Colonic mucosa (tissue), 4 donors: ENCODE measurements around the gene XRCC3. TPM values are rescaled to one million over a fixed set of nuclear protein-coding genes. Genes with fewer than 3 reads are reported as not detected.

Source experiments
- DNase-seq: peaks from one replicate; pipeline ENCODE4 v3.0.0-alpha.2; 2020
- H3K27ac ChIP-seq: fragments of 200-600 bp; one replicate; pipeline ENCODE4 v1.8.0; 2021
- H3K27me3 ChIP-seq: fragments of 200-600 bp; one replicate; pipeline ENCODE4 v1.8.0; 2021
- H3K36me3 ChIP-seq: fragments of 200-600 bp; one replicate; pipeline ENCODE4 v1.8.0; 2021
- H3K4me1 ChIP-seq: fragments of 200-600 bp; one replicate; pipeline ENCODE4 v1.8.0; 2021; ENCODE audit warnings: mild to moderate bottlenecking
- H3K4me3 ChIP-seq: fragments of 200-600 bp; one replicate; pipeline ENCODE4 v1.8.0; 2021
- H3K9ac ChIP-seq, 2 donors: one replicate each; pipeline ENCODE4 v1.7.0; 2013; ENCODE audit warnings: control low read depth in 2 of 2, low read depth in 2 of 2, low read length in 2 of 2
- H3K9me3 ChIP-seq: fragments of 200-600 bp; one replicate; pipeline ENCODE4 v1.8.0; 2021
- CTCF ChIP-seq: fragments of 200-600 bp; IDR thresholded peaks from one replicate; pipeline ENCODE4 v1.8.0; 2022; ENCODE audit warnings: antibody characterized with exemption, mild to moderate bottlenecking
- intact Hi-C: fragments of 100-400 bp; cut with DNase I; formaldehyde crosslinking; loops from one replicate; pipeline ENCODE4 v1.14.1; 2022
- total RNA-seq, 2 donors: library from RNA; stranded (reverse); fragmentation: NEBNext Ultra II Directional in 1 of 2; extraction: Animal tissue kit (Norgen Biotek cat#: 25700) in 1 of 2; gene quantifications; one replicate each; pipeline ENCODE4 v1.2.1, GENCODE V29; 2021
- donor health status: healthy.
- donor health status: DM: no; HTN: no; CAD: no.
- donor health status: DM: no; HTN: no; CAD: no.

Gene XRCC3
- total RNA-seq, 2 donors from 2014 or later = 8.3 to 70.0 TPM

GRCh38 chr14:103702095-103702494 lies 13.2 kb downstream of the XRCC3 start:
- H3K27ac ChIP-seq = no peak overlapping the region
- no peak overlapping the region for H3K9ac ChIP-seq
- no peaks in the 10 kb centered on the region for H3K9me3 ChIP-seq
- intact Hi-C loops = no loop called here
- H3K4me3 ChIP-seq = no peak overlapping the region
- no peak for TF ChIP-seq CTCF
- H3K27me3 ChIP-seq = no peaks in the 10 kb centered on the region
- no peak for DNase-seq
- H3K4me1 ChIP-seq = peaks cover 10% of the 10 kb centered on the region
- no peaks in the 10 kb centered on the region for H3K36me3 ChIP-seq

GRCh38 chr14:103700753-103701490 lies 14.3 kb downstream of the XRCC3 start:
- H3K9ac ChIP-seq = no peak overlapping the region
- no peaks in the 10 kb centered on the region for H3K9me3 ChIP-seq
- intact Hi-C loops = no loop called here
- no peak overlapping the region for H3K4me3 ChIP-seq
- DNase-seq = no peak
- no peaks in the 10 kb centered on the region for H3K27me3 ChIP-seq
- H3K27ac ChIP-seq = no peak overlapping the region
- no peak for TF ChIP-seq CTCF
- H3K4me1 ChIP-seq = peaks cover 10% of the 10 kb centered on the region
- H3K36me3 ChIP-seq = no peaks in the 10 kb centered on the region

- H3K9me3 ChIP-seq = no peaks in the 10 kb centered on the region
- no peaks in the 10 kb centered on the region for H3K27me3 ChIP-seq
- no peak for DNase-seq
- peaks cover 10% of the 10 kb centered on the region for H3K4me1 ChIP-seq
- intact Hi-C loops = no loop called here
- no peaks in the 10 kb centered on the region for H3K36me3 ChIP-seq
- no peak for TF ChIP-seq CTCF
- H3K9ac ChIP-seq = no peak overlapping the region
- H3K27ac ChIP-seq = no peak overlapping the region
- H3K4me3 ChIP-seq = no peak overlapping the region
Measured at GRCh38 chr14:103699901-103700752, 15.1 kb downstream of the XRCC3 start.

GRCh38 chr14:103699261-103699661 lies 16.0 kb downstream of the XRCC3 start:
- no peak overlapping the region for H3K4me3 ChIP-seq
- no peak for DNase-seq
- intact Hi-C loops = no loop called here
- no peaks in the 10 kb centered on the region for H3K9me3 ChIP-seq
- no peaks in the 10 kb centered on the region for H3K36me3 ChIP-seq
- H3K4me1 ChIP-seq = peaks cover 10% of the 10 kb centered on the region
- H3K27me3 ChIP-seq = no peaks in the 10 kb centered on the region
- H3K9ac ChIP-seq = no peak overlapping the region
- no peak overlapping the region for H3K27ac ChIP-seq
- TF ChIP-seq CTCF = no peak

DNA sequence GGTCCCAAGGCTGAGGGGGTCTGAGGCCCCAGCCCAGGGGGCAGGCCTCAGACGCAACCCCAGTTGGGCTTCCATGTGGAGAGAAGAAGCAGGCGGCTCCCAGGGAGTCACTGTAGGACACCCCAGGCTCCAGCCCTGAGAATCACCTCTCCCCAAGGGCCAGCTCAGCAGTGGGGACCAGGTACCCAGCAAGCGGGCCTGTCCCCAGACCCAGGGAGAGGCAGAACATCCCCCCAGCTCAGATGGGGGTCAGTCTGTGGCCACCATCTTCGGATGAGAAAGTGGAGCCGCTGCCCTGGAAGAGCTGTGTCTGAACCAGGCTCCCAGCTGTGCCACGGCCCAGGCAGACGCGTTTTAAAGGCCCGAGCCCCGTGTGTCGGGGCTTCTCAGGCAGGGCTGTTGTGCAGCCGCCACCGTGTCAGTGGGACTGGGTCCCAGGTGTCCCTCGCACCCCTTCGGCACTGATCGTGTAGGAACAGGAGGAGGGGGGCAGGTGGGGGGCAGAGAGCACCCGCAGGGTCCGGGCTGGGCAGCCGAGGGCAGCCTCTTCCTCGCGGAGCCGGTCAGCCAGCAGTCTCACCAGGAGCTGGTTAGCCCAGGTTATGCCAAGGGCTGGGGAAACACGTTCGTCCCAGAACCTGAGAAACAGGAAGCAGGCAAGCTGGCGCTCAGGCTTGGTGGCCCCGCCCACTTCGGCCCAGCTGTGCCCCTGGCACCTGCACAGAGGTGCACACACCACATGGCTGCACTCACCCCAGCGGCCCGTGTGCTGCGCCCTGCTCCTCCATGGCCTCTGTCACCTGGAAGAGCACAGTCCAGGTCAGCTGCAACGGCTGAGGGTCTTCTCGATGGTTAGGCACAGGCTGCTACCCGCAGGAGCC lies 16.6 kb downstream of the XRCC3 start:
- no peak overlapping the region for H3K27ac ChIP-seq

More for the DNA sequence above, 16.6 kb downstream of the XRCC3 start:
- H3K27me3 ChIP-seq = no peaks in the 10 kb centered on the region
- DNase-seq = peak; percentile 83
- no peak overlapping the region for H3K4me3 ChIP-seq
- intact Hi-C loops = no loop called here
- no peaks in the 10 kb centered on the region for H3K36me3 ChIP-seq
- H3K9ac ChIP-seq = peak overlapping the region in 1 of 2 donors; percentile 26
- peaks cover 12% of the 10 kb centered on the region for H3K4me1 ChIP-seq
- no peaks in the 10 kb centered on the region for H3K9me3 ChIP-seq
- no peak for TF ChIP-seq CTCF
